Breast epithelium (tissue), 3 donors: ENCODE measurements around the gene PLPPR1.

Source experiments
- CTCF ChIP-seq, 3 donors: fragments of 450-650 bp; IDR thresholded peaks; one replicate each; pipeline ENCODE4 v1.5.1; 2016 to 2017; ENCODE audit warnings: antibody characterized with exemption in 3 of 3, mild to moderate bottlenecking in 3 of 3, moderate library complexity in 3 of 3
- POLR2AphosphoS5 ChIP-seq, 3 donors: sonication (generic); formaldehyde crosslinking; IDR thresholded peaks; one replicate each; pipeline ENCODE4 v1.6.1; 2017; ENCODE audit warnings: antibody characterized with exemption in 3 of 3

GRCh38 chr9:101029315-101030085 is 973 bp downstream of the PLPPR1 start:
- TF ChIP-seq POLR2AphosphoS5 (IDR thresholded peaks at IDR 0.05): no peak
- no peak for TF ChIP-seq CTCF (IDR thresholded peaks at IDR 0.05)
